GM19023 (cell line): ENCODE data around the gene REEP2.
"Not testable (repeated sequence)": the region's sequence is repeated elsewhere in the genome, so short reads cannot be mapped to it uniquely, and the experiment has no call there.

Experiments used
- ATAC-seq: cut with Tn5 transposase; IDR thresholded peaks from one replicate; pipeline ENCODE4 v1.9.1; 2021; ENCODE audit warnings: mild to moderate bottlenecking, moderate library complexity; ENCODE audit not compliant: unreplicated experiment

Gene REEP2

GRCh38 chr5:138466125-138466899 lies 27.5 kb downstream of the REEP2 start:
- no peak for ATAC-seq

GRCh38 chr5:138466900-138467710 lies 28.2 kb downstream of the REEP2 start:
- no peak for ATAC-seq

GRCh38 chr5:138467711-138468132 lies 28.9 kb downstream of the REEP2 start:
- no peak for ATAC-seq

- no peak for ATAC-seq
Observed at GRCh38 chr5:138468133-138468965, 29.5 kb downstream of the REEP2 start.

- ATAC-seq: no peak
Observed at GRCh38 chr5:138468966-138469539, 30.2 kb downstream of the REEP2 start.

GRCh38 chr5:138469540-138470321 lies 30.9 kb downstream of the REEP2 start:
- ATAC-seq: no peak

- no peak for ATAC-seq
Observed at GRCh38 chr5:138470322-138471051, 31.6 kb downstream of the REEP2 start.

GRCh38 chr5:138471052-138471361 lies 32.1 kb downstream of the REEP2 start:
- no peak for ATAC-seq

- ATAC-seq: no peak
Observed at GRCh38 chr5:138472353-138472752, 33.5 kb downstream of the REEP2 start.

GRCh38 chr5:138473151-138473550 lies 34.3 kb downstream of the REEP2 start:
- ATAC-seq: not testable (repeated sequence)

GRCh38 chr5:138476918-138477317 lies 38.1 kb downstream of the REEP2 start:
- ATAC-seq: no peak

- no peak for ATAC-seq
Observed at GRCh38 chr5:138482638-138483037, 43.8 kb downstream of the REEP2 start.

- no peak for ATAC-seq
Observed at GRCh38 chr5:138488481-138488945, 49.7 kb downstream of the REEP2 start.

- ATAC-seq: no peak
Observed at GRCh38 chr5:138489683-138490061, 50.8 kb downstream of the REEP2 start.

- ATAC-seq: no peak
Observed at GRCh38 chr5:138490648-138491283, 51.9 kb downstream of the REEP2 start.

GRCh38 chr5:138491284-138491648 lies 52.4 kb downstream of the REEP2 start:
- ATAC-seq: no peak

GRCh38 chr5:138491669-138492559 lies 53.1 kb downstream of the REEP2 start:
- ATAC-seq: peak; percentile 99

- ATAC-seq: no peak
Observed at GRCh38 chr5:138492560-138493045, 53.7 kb downstream of the REEP2 start.
